ENCODE data around the gene LHCGR.

LHCGR gene

GRCh38 chr2:48755473-48755872, at the start of gene LHCGR:
LHCGR (minus strand) TSS chr2:48755724; CDS start chr2:48755671, 53 bp downstream.
- no peak for DNase-seq

- DNase-seq = no peak
Measured at GRCh38 chr2:48799601-48800000, 44.1 kb upstream of the LHCGR start.

- no peak for DNase-seq
Measured at GRCh38 chr2:48795065-48795464, 39.5 kb upstream of the LHCGR start.

- DNase-seq = no peak
Measured at GRCh38 chr2:48793671-48794070, 38.1 kb upstream of the LHCGR start.

- DNase-seq = no peak
Measured at GRCh38 chr2:48792030-48792429, 36.5 kb upstream of the LHCGR start.

- no peak for DNase-seq
Measured at GRCh38 chr2:48790407-48791170, 35.1 kb upstream of the LHCGR start.

GRCh38 chr2:48787580-48787979, 32.1 kb upstream of the LHCGR start:
- no peak for DNase-seq

- no peak for DNase-seq
Measured at GRCh38 chr2:48781366-48781765, 25.8 kb upstream of the LHCGR start.

- no peak for DNase-seq
Measured at GRCh38 chr2:48779019-48779716, 23.6 kb upstream of the LHCGR start.

- DNase-seq = no peak
Measured at GRCh38 chr2:48774251-48774650, 18.7 kb upstream of the LHCGR start.

- DNase-seq = no peak
Measured at GRCh38 chr2:48771241-48772014, 15.9 kb upstream of the LHCGR start.

- no peak for DNase-seq
Measured at GRCh38 chr2:48770181-48770580, 14.7 kb upstream of the LHCGR start.

- DNase-seq = no peak
Measured at GRCh38 chr2:48768669-48769068, 13.1 kb upstream of the LHCGR start.

- no peak for DNase-seq
Measured at GRCh38 chr2:48767330-48767729, 11.8 kb upstream of the LHCGR start.

- DNase-seq = no peak
Measured at GRCh38 chr2:48760826-48761225, 5.3 kb upstream of the LHCGR start.

- DNase-seq = no peak
Measured at GRCh38 chr2:48759682-48760081, 4.2 kb upstream of the LHCGR start.

GRCh38 chr2:48756289-48756688, 765 bp upstream of the LHCGR start:
- DNase-seq = no peak

GRCh38 chr2:48754874-48755273, 650 bp downstream of the LHCGR start:
- DNase-seq = no peak

- no peak for DNase-seq
Measured at GRCh38 chr2:48753228-48753627, 2.3 kb downstream of the LHCGR start.

- no peak for DNase-seq
Measured at GRCh38 chr2:48750128-48750739, 5.3 kb downstream of the LHCGR start.

GRCh38 chr2:48749291-48750127, 6.0 kb downstream of the LHCGR start:
- no peak for DNase-seq

- no peak for DNase-seq
Measured at GRCh38 chr2:48747319-48747718, 8.2 kb downstream of the LHCGR start.

Measured in activated effector memory CD4-positive, alpha-beta T cell treated with anti-CD3 and anti-CD28 coated beads, Interleukin-2, amount 50 U/mL, for 16 hours (primary cell).